ENCODE data around the gene MMEL1. TPM values are rescaled to one million over a fixed set of nuclear protein-coding genes. Genes with fewer than 3 reads are reported as not detected.
A peak's percentile ranks its signal among the peaks of the same experiment; 100 is the strongest.
"Not testable (repeated sequence)": the region's sequence is repeated elsewhere in the genome, so short reads cannot be mapped to it uniquely, and the experiment has no call there.

Gene MMEL1
- total and polyA plus RNA-seq, 11 donors: 0.30 to 2.6 (median 0.97) TPM; not detected in 5

DNA sequence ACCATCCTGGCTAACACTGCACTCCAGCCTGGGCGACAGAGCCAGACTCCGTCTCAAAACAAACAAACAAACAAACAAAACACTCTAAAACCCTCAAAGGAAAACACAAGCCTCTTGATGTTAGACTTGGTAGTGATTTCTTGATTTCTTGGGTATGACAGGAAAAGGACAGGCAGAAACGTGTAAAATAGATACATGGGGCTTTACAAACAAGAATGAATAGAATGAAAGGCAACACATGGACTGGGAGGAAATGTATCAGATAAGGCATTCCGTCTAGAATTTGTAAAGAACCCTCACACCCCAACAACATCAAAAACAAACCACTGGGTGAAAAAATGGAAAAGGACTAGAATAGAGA is 54.1 kb downstream of the MMEL1 start:
- 48 to 58% (median 50%) methylated on average over 4 of the region's 4 CpGs for WGBS, 4 donors
- peak overlapping the region; percentile 53 to 93 (median 88) for H3K27ac ChIP-seq

DNA sequence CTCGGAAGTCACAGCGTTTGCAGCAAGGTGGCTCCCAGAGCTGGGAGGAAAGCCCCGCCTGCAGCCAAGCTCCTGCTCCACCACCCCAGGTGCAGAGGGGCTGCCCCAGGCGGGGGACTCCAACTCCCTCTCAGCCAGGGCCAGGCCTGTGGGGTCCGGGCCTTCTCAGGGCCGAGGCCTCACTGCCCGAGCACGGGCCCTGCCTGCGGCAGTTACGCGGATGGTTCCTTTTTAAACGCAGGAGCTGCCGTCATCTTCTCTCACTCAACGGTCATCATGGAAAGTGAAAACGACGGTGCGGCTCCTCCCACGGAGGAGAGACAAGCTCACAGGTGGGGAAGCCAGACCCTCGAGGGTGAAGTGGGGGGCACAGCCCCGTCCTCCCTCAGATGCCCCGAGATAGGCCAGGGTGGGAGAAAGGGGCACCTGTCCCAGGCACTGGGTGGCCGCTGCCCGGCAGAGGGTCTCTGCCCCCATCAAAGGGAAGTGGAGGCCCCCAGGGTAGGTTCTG is 55.2 kb downstream of the MMEL1 start:
- not testable (repeated sequence) for ATAC-seq, H3K27me3 ChIP-seq, H3K36me3 ChIP-seq
- 63 to 81% (median 71%) methylated on average over 13 to 22 of the region's 23 CpGs for WGBS, 4 donors
- Histone ChIP-seq H3K4me1 (peaks cover 0 to 46% (median 22%) of the 10 kb centered on the region in 12 donors), H3K27ac (peak overlapping the region; percentile 66 to 93 (median 88)), H3K4me3 (peak overlapping the region in 8 of 12 donors; percentile 8 to 39 (median 30)), H3K9me3 (peaks cover 0 to 12% (median 3%) of the 10 kb centered on the region in 12 donors)
- DNase-seq: peak in 2 of 5 donors; percentile 22 to 58
- intact Hi-C loops (cut with DNase I): loop anchor here in 1 of 10 donors (2.0 kb wide), 1 partner anchor 21 kb away; the partner anchor contains the start of gene TNFRSF14

More for the DNA sequence above, 54.1 kb downstream of the MMEL1 start:
- ATAC-seq (no peak), DNase-seq (no peak)
- H3K27me3 ChIP-seq: peaks cover 0 to 7% (median 0%) of the 10 kb centered on the region in 9 donors
- peak overlapping the region in 2 of 12 donors; percentile 32 to 38 for H3K4me3 ChIP-seq
- H3K36me3 ChIP-seq: no peaks in the 10 kb centered on the region
- intact Hi-C loops (cut with DNase I): loop anchor here in 1 of 10 donors (2.0 kb wide), 1 partner anchor 22 kb away; the partner anchor contains the start of gene TNFRSF14
- H3K9me3 ChIP-seq: peaks cover 0 to 4% (median 0%) of the 10 kb centered on the region in 12 donors
- TF ChIP-seq, protein P1, sequence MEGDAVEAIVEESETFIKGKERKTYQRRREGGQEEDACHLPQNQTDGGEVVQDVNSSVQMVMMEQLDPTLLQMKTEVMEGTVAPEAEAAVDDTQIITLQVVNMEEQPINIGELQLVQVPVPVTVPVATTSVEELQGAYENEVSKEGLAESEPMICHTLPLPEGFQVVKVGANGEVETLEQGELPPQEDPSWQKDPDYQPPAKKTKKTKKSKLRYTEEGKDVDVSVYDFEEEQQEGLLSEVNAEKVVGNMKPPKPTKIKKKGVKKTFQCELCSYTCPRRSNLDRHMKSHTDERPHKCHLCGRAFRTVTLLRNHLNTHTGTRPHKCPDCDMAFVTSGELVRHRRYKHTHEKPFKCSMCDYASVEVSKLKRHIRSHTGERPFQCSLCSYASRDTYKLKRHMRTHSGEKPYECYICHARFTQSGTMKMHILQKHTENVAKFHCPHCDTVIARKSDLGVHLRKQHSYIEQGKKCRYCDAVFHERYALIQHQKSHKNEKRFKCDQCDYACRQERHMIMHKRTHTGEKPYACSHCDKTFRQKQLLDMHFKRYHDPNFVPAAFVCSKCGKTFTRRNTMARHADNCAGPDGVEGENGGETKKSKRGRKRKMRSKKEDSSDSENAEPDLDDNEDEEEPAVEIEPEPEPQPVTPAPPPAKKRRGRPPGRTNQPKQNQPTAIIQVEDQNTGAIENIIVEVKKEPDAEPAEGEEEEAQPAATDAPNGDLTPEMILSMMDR (IDR thresholded peaks at IDR 0.05): peak in 1 of 12 donors; percentile 0
- TF ChIP-seq POLR2A (IDR thresholded peaks at IDR 0.05): no peak
- peaks cover 0 to 52% (median 22%) of the 10 kb centered on the region in 12 donors for H3K4me1 ChIP-seq

DNA sequence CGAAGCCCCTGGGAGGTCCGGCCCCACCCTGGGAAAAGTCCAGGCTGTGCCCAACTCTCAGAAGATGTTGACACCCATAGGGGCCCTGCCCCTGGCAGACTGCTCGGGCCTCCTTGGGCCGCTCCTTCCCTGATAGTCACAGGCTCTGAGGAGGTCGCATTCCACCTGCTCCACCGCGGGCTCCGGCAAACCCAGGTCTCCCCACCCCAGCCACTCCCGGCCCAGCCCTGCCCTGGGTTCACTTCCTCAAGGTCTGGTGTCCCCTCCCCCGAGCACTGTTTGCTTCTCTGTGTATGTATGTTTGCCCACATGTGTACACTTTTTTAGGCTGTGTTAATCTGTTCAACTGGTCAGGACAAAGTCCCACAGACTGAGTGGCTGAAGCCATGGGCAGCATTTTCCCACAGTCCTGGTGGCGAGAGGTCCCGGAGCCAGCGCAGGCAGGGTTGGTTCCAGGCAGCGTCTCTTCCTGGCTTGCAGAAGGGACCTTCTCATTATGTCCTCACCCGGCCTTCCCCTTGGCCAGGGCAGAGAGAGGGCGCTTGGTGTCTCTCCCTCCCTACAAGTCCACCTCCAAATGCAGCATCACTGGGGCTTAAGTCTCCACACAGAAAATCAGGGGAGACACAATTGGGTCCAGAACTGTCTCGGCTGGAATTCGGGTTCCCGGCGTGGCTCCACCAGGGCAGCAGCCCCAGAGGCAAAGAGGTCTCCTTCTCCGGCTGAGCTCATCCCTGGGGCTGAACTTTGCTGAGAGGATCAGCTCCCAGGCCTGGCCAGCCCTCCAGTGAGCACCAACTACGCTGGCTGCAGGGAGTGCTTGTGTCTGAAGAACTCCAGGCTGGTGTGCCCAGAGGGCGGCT is 56.8 kb downstream of the MMEL1 start:
- intact Hi-C loops (cut with DNase I): loop anchor here in 2 of 10 donors (1.0 to 2.0 kb wide), 2 partner anchors 19 to 20 kb away; partner anchors contain the start of gene TNFRSF14 (in 2 of the 2)
- TF ChIP-seq, protein P1 (IDR thresholded peaks at IDR 0.05): no peak
- TF ChIP-seq POLR2A (IDR thresholded peaks at IDR 0.05): no peak
- Histone ChIP-seq H3K4me1 (peaks cover 0 to 40% (median 22%) of the 10 kb centered on the region in 12 donors), H3K4me3 (peak overlapping the region in 2 of 12 donors; percentile 17 to 19), H3K27ac (peak overlapping the region; percentile 23 to 89 (median 80)), H3K36me3 (no peaks in the 10 kb centered on the region), H3K27me3 (peaks cover 0 to 7% (median 0%) of the 10 kb centered on the region in 9 donors), H3K9me3 (peaks cover 0 to 12% (median 3%) of the 10 kb centered on the region in 12 donors)
- DNase-seq (peak in 2 of 5 donors; percentile 22 to 66), ATAC-seq (peak in 1 of 4 donors; percentile 20)
- WGBS, 4 donors: 68 to 81% (median 71%) methylated on average over 18 to 23 of the region's 23 CpGs

DNA sequence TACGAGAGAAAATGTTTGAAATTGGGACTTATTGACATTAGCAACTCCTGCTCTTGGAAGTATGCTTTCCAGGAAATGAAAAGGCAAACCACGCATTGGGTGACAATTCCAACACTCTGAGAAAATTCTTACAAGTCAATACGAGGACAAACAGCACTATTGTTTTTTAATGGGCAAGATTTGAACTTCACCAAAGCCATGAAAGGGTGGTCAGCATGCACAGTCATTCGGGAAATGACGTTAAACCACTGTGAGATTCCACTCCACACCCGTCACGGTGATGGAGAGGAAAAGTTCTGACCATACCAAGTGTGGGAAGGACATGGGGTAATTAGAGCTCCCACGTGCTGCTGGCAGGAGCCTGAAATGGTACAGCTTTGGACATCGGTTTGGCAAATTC is 58.5 kb downstream of the MMEL1 start:
- intact Hi-C loops (cut with DNase I): loop anchor here in 1 of 10 donors (2.0 kb wide), 1 partner anchor 18 kb away; the partner anchor contains the start of gene TNFRSF14
- Histone ChIP-seq H3K9me3 (peaks cover 0 to 12% (median 3%) of the 10 kb centered on the region in 12 donors), H3K4me1 (peaks cover 0 to 38% (median 22%) of the 10 kb centered on the region in 12 donors), H3K27me3 (no peaks in the 10 kb centered on the region), H3K36me3 (no peaks in the 10 kb centered on the region), H3K27ac (no peak overlapping the region), H3K4me3 (no peak overlapping the region)
- WGBS, 4 donors: 81 to 86% (median 82%) methylated on average over 9 of the region's 9 CpGs
- TF ChIP-seq, protein P1 (IDR thresholded peaks at IDR 0.05): no peak
- no peak for TF ChIP-seq POLR2A (IDR thresholded peaks at IDR 0.05)
- no peak for DNase-seq
- no peak for ATAC-seq

All from heart left ventricle (tissue), 16 donors.